ENCODE data around the gene S100Z.
"Not testable (repeated sequence)": the region's sequence is repeated elsewhere in the genome, so short reads cannot be mapped to it uniquely, and the experiment has no call there.

The S100Z gene

DNA sequence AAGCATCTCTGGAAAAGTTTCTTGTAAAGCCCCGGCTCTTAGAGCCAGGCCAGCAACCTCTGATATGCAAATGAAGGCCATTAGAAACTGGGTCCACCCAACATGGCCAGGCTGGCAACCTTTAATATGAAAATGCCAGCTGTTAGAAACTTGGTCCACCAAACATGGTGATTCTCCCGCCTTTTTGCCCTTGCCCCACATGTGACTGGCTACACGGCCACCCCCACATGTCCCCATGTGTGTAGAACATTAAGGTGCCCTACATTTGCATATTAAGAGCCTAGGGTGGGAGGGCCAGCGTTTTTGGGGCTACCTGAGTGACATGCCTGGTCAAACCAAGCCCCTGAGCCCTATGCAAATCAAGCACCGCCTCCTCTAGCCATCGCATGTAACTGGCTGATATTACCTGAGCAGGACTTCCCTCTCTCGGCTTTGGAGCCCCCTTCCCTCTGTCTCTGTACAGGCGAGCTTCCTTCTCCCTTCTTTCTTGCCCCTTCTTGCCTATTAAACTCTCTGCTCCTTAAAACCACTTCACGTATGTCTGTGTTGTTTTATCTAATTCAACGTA is 39.0 kb downstream of the S100Z start:
- no peak for DNase-seq

GRCh38 chr5:76893294-76893693 is 43.5 kb downstream of the S100Z start:
- DNase-seq = no peak

- no peak for DNase-seq
Observed at GRCh38 chr5:76896196-76896595, 46.4 kb downstream of the S100Z start.

- DNase-seq = no peak
Observed at GRCh38 chr5:76901522-76901921, 51.7 kb downstream of the S100Z start.

DNA sequence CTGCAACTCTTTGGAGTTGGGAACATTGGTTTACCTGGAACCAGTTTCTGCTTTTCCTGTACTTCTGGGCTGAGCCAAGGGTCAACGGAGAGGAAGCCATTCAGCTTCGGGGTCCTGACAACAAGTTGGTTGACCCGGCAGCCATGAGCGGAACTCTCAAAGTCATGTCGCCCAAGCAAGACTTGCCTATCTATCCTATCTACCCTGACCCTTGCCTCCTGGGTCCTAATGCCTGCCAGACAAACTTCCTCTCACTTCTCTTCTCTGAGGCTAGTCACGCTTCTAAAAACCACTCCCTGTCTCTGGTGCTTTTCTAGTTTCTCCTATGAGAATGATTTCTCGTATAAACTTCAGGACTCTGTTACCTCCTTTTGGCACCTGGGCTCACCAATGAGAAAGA is 58.4 kb downstream of the S100Z start:
- no peak for DNase-seq

GRCh38 chr5:76910344-76910933 is 60.6 kb downstream of the S100Z start:
- DNase-seq = not testable (repeated sequence)

GRCh38 chr5:76914671-76915070 is 64.9 kb downstream of the S100Z start:
- not testable (repeated sequence) for DNase-seq

- DNase-seq = no peak
Observed at GRCh38 chr5:76918539-76918938, 68.7 kb downstream of the S100Z start.

DNA sequence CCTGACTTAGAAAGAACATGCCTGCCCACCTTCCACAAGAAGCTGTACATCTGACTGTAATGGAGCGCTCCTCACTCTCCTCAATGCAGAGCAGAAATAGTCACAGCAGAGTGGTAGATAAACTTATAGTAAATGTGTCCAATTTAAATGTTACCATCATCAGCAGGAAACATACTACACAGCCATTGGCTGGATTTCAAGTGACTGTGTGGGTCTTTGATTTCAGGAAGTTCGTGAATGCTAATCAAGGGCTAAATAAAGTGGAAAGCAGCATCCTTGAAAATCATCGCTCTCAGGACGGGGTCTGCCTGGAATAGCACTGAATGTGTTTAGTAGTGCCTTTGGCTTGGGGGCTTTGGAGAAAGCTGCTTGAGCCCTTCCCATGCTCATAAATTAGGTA is 70.7 kb downstream of the S100Z start:
- DNase-seq = no peak

DNA sequence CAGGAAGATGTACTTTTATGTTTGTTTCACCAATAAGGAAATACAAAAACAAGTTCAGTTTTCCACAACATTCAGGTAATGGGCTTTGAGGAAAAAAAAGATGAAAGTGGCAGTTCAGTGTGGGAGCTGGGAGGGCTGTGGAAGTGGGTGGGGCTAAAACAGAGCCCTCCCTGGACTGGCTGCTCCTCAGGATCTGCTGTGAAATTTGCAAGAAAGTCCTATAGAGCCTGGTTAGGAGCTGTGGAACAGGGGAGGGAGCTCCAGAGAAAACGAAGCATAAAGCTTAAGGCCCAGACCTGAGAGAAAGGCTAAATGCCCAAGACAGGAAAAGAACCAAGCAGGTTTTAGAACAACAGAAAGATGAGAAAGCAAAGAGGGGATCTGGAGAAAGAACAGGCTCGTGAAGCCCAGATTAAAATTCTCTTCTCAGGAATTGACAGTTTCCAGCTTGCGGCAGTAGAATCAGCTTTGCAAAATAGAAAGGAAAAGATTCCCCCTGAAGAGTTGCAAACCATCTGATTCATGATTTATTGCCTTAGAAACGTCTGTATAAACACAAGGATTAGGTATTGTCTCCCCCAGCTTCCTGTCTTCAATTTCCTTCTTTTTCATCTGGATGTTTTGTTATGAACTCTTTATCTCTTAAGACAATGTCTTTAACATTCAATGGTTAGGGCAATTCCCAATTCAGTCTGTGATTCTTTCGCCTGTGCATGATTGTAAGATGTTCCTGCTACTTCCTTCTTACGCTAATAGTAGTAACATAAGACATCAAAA is 76.7 kb downstream of the S100Z start:
- DNase-seq = no peak

DNA sequence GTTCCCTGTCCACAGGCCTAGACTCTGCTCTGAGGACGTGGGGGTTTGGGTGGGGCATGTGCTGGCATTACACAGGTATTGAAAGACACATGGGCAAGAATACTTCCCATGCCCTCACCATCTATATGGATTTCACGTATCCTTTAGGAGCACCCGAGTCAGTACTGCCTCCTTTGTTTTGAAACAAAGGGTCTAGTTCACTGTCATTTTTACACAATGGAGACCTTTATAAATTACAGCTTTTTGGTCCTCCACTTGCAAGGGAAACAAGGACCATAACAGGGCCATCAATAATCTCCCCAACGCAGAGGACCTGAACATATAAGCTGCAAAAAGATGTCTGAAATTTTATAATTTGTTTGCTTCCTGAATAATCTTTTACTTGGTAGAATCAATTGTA is 78.1 kb downstream of the S100Z start:
- DNase-seq = no peak

DNA sequence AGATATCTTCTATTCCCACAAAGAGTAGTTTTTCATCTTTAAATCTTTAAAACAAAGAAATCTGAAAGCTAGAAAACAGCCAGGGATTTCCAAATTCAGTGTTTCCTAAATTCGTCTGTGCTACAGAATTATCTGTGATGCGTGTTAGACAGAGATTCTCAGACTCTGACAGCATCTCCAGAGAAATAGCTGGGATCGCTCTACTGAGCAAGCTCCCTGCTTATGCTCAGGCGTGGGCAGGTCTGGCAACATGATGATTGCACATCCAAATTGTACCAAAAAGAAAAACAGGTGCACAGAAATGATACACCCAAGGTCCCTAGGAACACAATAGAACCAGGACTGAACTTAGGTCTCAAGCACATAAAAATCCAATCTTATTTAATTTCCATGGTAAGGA is 80.3 kb downstream of the S100Z start:
- no peak for DNase-seq

GRCh38 chr5:76938177-76938576 is 88.4 kb downstream of the S100Z start:
- DNase-seq = no peak

DNA sequence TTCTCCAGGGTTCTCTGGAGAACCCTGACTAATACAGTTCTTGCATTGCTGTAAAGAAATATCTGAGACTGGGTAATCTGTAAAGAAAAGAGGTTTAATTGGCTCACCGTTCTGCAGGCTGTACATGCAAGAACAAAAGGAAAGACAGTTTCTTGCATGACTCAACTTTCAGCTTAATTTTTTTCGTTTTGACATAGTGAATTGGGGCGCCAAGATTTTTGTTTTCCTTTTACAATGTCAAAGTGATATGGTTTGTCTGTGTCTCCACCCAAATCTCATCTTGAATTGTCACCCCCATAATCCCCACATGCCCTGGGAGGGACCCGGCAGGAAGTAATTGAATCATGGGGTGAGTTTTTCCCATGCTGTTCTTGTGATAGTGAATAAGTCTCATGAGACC is 91.2 kb downstream of the S100Z start:
- DNase-seq = no peak

DNA sequence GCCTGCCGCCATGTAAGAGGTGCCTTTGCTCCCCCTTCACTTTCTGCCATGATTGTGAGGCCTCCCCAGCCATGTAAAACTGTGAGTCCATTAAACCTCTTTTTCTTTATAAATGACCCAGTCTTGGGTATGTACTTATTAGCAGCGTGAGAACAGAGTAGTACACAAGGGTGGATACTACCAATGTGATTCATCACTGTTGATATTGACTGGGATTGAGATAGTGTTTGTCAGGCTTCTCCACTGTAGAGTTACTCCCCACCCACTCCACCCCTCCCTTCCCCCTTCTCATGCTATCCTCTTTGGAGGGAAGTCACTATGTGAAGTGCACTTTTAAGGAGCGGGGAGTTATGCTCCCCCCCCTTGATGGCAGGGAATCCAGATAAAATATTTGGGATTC is 91.6 kb downstream of the S100Z start:
- DNase-seq = no peak

DNA sequence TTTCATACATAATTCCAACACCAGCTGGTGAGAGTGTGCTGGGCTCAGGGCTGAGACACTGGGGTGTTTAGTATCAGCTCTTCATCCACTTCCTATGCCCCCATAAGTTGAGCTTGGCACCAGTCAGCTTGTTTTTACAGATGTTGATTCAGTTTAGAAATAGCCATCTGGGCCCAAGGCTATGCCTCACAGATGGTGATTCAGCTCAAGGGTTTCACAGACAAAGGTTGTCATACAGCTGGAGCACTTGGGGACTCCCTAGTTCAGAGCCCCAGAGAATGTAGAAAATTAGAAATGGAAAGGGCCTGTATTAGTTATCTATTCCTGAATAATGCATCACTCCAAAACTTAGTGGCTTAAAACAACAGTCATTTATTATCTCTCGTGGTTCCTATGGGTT is 92.8 kb downstream of the S100Z start:
- no peak for DNase-seq

DNA sequence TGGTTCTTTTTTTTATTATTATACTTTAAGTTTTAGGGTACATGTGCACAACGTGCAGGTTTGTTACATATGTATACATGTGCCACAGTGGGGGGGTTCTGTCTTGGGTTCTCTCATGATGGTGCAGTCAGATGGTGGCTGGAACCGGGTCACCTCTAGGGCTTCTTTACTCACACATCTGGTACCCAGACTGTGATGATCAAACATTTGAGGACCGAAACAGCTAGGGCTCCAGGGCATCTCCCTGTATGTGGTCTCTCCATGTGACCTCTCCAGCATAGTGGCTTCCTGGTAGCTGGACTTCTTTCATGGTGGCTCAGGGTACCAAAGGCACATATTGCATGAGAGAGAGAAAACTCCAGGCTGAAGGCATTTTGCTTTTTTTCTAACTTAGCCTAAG is 93.2 kb downstream of the S100Z start:
- no peak for DNase-seq

DNA sequence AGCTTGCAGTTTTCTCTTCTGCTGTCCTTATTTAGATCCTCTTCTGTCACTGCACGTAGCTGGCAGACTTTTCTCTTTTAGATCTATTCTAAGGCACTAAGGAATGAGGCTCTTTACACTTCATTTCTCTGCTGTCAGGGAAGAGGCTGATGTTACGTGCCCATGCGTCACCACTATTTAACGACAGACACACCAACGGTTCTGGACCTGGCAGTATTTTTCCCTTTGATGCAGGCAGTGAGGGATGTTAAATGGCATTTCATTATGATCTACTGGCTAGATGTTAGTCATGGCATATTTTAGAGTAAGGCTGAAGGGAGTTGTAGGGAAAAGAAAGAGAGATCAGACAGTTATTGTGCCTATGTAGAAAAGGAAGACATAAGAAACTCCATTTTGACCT is 94.8 kb downstream of the S100Z start:
- DNase-seq = no peak

- not testable (repeated sequence) for DNase-seq
Observed at GRCh38 chr5:76945238-76945637, 95.4 kb downstream of the S100Z start.

DNA sequence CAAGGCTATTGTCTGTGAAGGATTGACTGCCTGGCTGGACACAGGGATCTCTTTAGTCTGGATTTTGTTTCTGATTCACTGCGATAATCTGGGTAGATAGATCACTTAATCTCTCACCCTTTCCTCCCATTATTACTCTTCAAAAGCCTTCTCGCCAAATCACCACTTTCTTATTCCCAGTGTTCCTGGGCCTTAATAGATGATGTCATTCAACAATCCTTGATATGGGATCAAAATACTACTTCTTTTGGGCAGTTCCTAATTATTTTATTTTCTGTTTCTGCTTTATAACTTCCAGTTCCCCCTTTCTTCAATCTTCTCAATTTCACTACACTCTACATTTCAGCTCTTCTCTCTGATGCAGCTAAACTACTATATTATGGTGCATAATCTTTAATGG is 96.3 kb downstream of the S100Z start:
- no peak for DNase-seq

DNA sequence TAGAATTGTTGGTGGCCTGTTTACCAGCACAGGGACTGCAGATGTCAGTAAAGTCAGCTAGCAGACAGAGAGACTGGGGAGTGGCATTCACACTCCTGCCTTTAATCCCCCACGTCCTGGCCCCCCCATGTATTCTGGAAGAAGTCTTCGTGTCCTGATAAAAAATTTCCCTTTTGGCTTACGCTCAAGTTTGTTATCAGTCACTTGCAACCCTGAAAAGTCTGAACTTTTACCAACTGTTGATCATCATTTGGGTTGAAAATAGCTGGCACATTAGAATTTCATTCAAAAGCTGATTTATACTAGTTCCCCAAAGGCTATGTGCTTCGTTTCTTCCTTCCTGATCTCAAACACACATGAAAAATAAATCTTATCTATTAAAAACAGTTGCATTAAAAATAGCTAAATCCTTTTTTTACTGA is 97.3 kb downstream of the S100Z start:
- no peak for DNase-seq

GRCh38 chr5:76952795-76953536 is 103.2 kb downstream of the S100Z start, which contains the start of gene CRHBP:
TSS of gene CRHBP (plus strand) at chr5:76953045. CDS start at chr5:76953135, 90 bp downstream.
- DNase-seq = no peak

- DNase-seq = no peak
Observed at GRCh38 chr5:76953551-76954382, 104.0 kb downstream of the S100Z start.
